ENCODE measurements around the gene SNRPA. TPM values are rescaled to one million over a fixed set of nuclear protein-coding genes. Genes with fewer than 3 reads are reported as not detected.

SNRPA gene
- total RNA-seq, 1 experiment from 2014 or later: 225 TPM

GRCh38 chr19:40791996-40792395 is 41.0 kb downstream of the SNRPA start:
- Histone ChIP-seq H3K4me2 (ENCODE audit: insufficient read depth, insufficient read length, low read length) (no peak overlapping the region), H3K23me2 (ENCODE audit: insufficient read length, low read depth, low read length, poor library complexity, severe bottlenecking) (no peaks in the 10 kb centered on the region), H3K23ac (ENCODE audit: insufficient read length, low read depth, low read length) (no peak overlapping the region), H3K56ac (ENCODE audit: insufficient read length, low read depth, low read length) (no peak overlapping the region), H3K18ac (ENCODE audit: insufficient read length, low read depth, low read length) (no peak overlapping the region), H3K9me3 (ENCODE audit: control insufficient read depth, low read depth, low read length) (no peaks in the 10 kb centered on the region), H4K91ac (ENCODE audit: insufficient read length, low read depth, low read length) (no peak overlapping the region), H2AFZ (ENCODE audit: low read length) (no peak overlapping the region), H4K20me1 (ENCODE audit: control insufficient read depth, insufficient read depth, insufficient read length) (no peaks in the 10 kb centered on the region), H2BK15ac (ENCODE audit: low read depth, low read length) (no peak overlapping the region), H3K9ac (ENCODE audit: extremely low read depth, insufficient read length, low read length) (no peak overlapping the region), H2BK12ac (ENCODE audit: insufficient read length, low read depth, low read length) (no peak overlapping the region), H3K79me2 (ENCODE audit: insufficient read depth, low read length) (no peaks in the 10 kb centered on the region), H3K27ac (ENCODE audit: insufficient read length, low read depth, low read length) (no peak overlapping the region), H2BK120ac (ENCODE audit: low read depth, low read length, poor library complexity, severe bottlenecking) (no peak overlapping the region), H2BK20ac (ENCODE audit: low read depth, low read length, poor library complexity, severe bottlenecking) (no peak overlapping the region), H3T11ph (ENCODE audit: low read length) (no peak overlapping the region), H2AK5ac (ENCODE audit: insufficient read length, low read length) (no peak overlapping the region), H4K8ac (replicated peaks; ENCODE audit: insufficient read length, low read depth, low read length) (no peak overlapping the region), H4K5ac (ENCODE audit: insufficient read length, low read depth, low read length) (no peak overlapping the region), H3K27me3 (ENCODE audit: insufficient read depth, low read length) (no peaks in the 10 kb centered on the region), H3K14ac (ENCODE audit: insufficient read depth, low read length) (no peak overlapping the region), H2BK5ac (ENCODE audit: insufficient read length, low read length) (no peak overlapping the region), H3K4me1 (ENCODE audit: insufficient read depth, low read length) (no peaks in the 10 kb centered on the region), H3K4ac (ENCODE audit: low read depth, low read length) (no peak overlapping the region), H3K79me1 (ENCODE audit: insufficient read depth, low read depth, low read length, poor library complexity, severe bottlenecking) (no peaks in the 10 kb centered on the region)
- no peak overlapping the region for H3K4me3 Mint-ChIP-seq
- peaks cover 4 to 22% (median 16%) of the 10 kb centered on the region in 3 experiments; a peak in 5 of 7 replicates for H3K36me3 Mint-ChIP-seq (ENCODE audit: insufficient read depth in 1 of 3, low read depth in 3 of 3)
- H3K9me3 Mint-ChIP-seq: no peaks in the 10 kb centered on the region
- H3K4me1 Mint-ChIP-seq: peaks cover 0 to 3% of the 10 kb centered on the region in 2 experiments; a peak in 1 of 4 replicates
- no peak for TF ChIP-seq CTCF (conservative IDR thresholded peaks at IDR 0.05)
- H3K27ac Mint-ChIP-seq: no peak overlapping the region
- no CpG with 5 or more reads among the region's 3 CpGs for WGBS (ENCODE audit: extremely low coverage, insufficient read length, low lambda C conversion rate)
- no peaks in the 10 kb centered on the region for H3K27me3 Mint-ChIP-seq (ENCODE audit: low read depth)
- no peak for DNase-seq
